Muscle layer of colon (tissue), 2 donors: ENCODE results near the gene KCNG3.

Source experiments
- H3K27ac ChIP-seq: one replicate; pipeline ENCODE4 v1.7.0; 2013; ENCODE audit warnings: low read depth, mild to moderate bottlenecking, low read length, moderate library complexity
- H3K27me3 ChIP-seq, 2 donors: one replicate each; pipeline ENCODE4 v1.7.0; 2013; ENCODE audit warnings: low read length in 2 of 2, mild to moderate bottlenecking in 2 of 2; ENCODE audit not compliant: insufficient read depth in 2 of 2, control insufficient read depth in 1 of 2
- H3K36me3 ChIP-seq: one replicate; pipeline ENCODE4 v1.7.0; 2013; ENCODE audit warnings: mild to moderate bottlenecking, low read length; ENCODE audit not compliant: insufficient read depth
- H3K4me1 ChIP-seq: one replicate; pipeline ENCODE4 v1.7.0; 2013; ENCODE audit warnings: mild to moderate bottlenecking, low read length; ENCODE audit not compliant: insufficient read depth
- H3K4me3 ChIP-seq, 2 donors: one replicate each; pipeline ENCODE4 v1.7.0; 2013; ENCODE audit warnings: low read length in 2 of 2, low read depth in 1 of 2, mild to moderate bottlenecking in 1 of 2, moderate library complexity in 1 of 2
- H3K9ac ChIP-seq: one replicate; pipeline ENCODE4 v1.7.0; 2013; ENCODE audit warnings: low read length
- H3K9me3 ChIP-seq: one replicate; pipeline ENCODE4 v1.7.0; 2013; ENCODE audit warnings: mild to moderate bottlenecking, low read length
- donor health status: abdominal sarcoma.
- donor health status: Adenocarcinoma of cecum.

Gene KCNG3

DNA sequence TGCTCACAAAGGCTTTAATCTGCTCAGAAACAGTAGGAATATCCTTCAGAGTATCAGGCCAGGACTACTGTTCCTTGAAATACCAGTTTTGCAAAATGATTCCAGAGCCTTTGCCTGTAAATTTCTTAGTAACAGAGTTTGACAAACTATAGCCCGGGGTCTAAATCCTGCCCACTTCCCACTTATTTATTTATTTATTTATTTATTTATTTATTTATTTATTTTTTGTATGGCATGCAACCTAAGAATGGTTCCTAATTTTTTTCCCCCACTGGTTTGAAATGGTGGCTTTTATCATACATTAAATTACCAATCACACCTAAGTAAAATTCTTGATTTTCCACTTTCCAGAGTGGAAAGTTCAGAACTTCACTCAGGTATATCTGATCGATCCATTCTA lies 45.6 kb downstream of the KCNG3 start:
- Histone ChIP-seq H3K4me3 (no peak overlapping the region), H3K36me3 (no peaks in the 10 kb centered on the region), H3K4me1 (no peaks in the 10 kb centered on the region), H3K9ac (no peak overlapping the region), H3K27me3 (no peaks in the 10 kb centered on the region), H3K27ac (no peak overlapping the region), H3K9me3 (no peaks in the 10 kb centered on the region)

- H3K36me3 ChIP-seq = no peaks in the 10 kb centered on the region
- H3K9me3 ChIP-seq = no peaks in the 10 kb centered on the region
- no peaks in the 10 kb centered on the region for H3K4me1 ChIP-seq
- H3K9ac ChIP-seq = no peak overlapping the region
- H3K27ac ChIP-seq = no peak overlapping the region
- no peak overlapping the region for H3K4me3 ChIP-seq
- no peaks in the 10 kb centered on the region for H3K27me3 ChIP-seq
These were observed 47.1 kb downstream of the KCNG3 start for GRCh38 chr2:42446503-42447271.

DNA sequence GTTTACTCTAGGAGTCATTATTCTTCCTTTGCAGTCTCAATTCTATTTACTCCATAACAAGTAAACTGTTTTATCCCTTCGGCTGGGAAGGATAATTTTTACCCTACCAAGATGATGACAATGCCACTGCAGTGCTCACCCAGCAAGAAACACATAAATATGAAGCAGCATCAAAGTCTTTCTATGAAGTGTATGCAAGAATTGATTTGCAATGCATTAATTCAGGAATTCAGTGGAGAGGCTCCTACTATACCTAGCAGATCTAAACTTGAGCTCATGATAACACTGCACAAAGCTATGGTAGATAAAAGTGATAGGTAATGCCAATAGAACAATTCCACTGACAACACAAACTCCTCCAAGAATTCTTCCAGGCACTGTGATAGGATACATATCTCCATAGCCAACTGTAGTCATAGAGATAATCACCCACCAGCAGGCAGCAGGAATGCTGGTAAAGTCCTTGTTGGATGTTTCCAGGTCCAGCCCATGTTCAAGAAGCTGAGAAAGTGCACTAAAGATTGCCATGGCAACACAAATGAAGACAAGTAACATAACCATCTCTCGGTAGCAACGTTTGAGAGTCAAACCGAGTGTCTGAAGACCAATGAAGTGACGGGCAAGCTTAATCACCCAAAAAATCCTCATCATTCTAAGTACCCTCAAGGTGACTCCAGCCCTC lies 49.9 kb downstream of the KCNG3 start:
- no peak overlapping the region for H3K9ac ChIP-seq
- H3K9me3 ChIP-seq = no peaks in the 10 kb centered on the region
- H3K4me1 ChIP-seq = no peaks in the 10 kb centered on the region
- no peaks in the 10 kb centered on the region for H3K36me3 ChIP-seq
- H3K27ac ChIP-seq = no peak overlapping the region
- no peak overlapping the region for H3K4me3 ChIP-seq
- H3K27me3 ChIP-seq = no peaks in the 10 kb centered on the region

DNA sequence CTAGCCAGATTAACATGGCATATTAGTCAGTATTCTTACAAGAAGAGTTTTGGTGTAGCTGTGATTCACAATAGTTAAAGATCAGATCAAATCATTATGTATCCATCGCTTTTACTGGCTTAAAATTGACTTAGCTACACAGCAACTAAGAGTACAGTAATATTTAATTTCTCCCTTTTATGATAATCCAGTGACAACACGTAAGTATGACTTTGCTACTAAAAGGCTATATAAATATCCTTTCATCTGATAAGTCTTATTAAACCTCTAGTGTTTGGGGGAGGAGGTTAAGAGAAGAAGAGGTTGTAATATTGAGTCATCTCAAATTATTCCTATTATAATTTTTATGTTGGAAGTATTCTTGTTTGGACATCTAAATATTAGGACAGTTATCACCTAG lies 51.0 kb downstream of the KCNG3 start:
- no peaks in the 10 kb centered on the region for H3K4me1 ChIP-seq
- no peaks in the 10 kb centered on the region for H3K27me3 ChIP-seq

DNA sequence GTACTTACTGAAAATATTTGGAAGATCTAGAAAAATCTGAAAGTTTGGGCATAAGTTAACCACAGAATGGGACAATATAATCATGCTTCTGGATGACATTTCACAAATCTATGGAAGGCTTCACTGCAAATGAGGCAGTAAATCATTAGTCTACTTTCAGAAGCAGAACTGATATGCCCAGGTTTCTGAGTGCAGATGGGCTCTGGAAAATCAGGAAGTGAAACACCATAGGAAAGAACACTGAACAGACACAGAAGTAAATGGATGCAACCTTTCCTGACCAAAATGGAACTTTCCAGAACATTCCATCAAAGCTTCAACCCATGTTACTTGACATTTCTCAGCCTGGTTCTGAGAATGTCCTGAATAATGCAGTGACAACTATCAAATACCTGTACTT lies 55.1 kb downstream of the KCNG3 start:
- no peak overlapping the region for H3K4me3 ChIP-seq
- H3K9ac ChIP-seq = no peak overlapping the region
- no peaks in the 10 kb centered on the region for H3K4me1 ChIP-seq
- no peak overlapping the region for H3K27ac ChIP-seq
- H3K36me3 ChIP-seq = no peaks in the 10 kb centered on the region
- no peaks in the 10 kb centered on the region for H3K27me3 ChIP-seq
- no peaks in the 10 kb centered on the region for H3K9me3 ChIP-seq

More for the DNA sequence above, 51.0 kb downstream of the KCNG3 start:
- Histone ChIP-seq H3K9ac (no peak overlapping the region), H3K9me3 (no peaks in the 10 kb centered on the region), H3K27ac (no peak overlapping the region), H3K4me3 (no peak overlapping the region), H3K36me3 (no peaks in the 10 kb centered on the region)

GRCh38 chr2:42436370-42436769 lies 57.4 kb downstream of the KCNG3 start:
- no peaks in the 10 kb centered on the region for H3K36me3 ChIP-seq
- no peaks in the 10 kb centered on the region for H3K4me1 ChIP-seq
- H3K9me3 ChIP-seq = no peaks in the 10 kb centered on the region
- no peaks in the 10 kb centered on the region for H3K27me3 ChIP-seq
- no peak overlapping the region for H3K27ac ChIP-seq
- no peak overlapping the region for H3K4me3 ChIP-seq
- H3K9ac ChIP-seq = no peak overlapping the region

- Histone ChIP-seq H3K4me3 (no peak overlapping the region), H3K9me3 (no peaks in the 10 kb centered on the region), H3K9ac (no peak overlapping the region), H3K27me3 (no peaks in the 10 kb centered on the region), H3K4me1 (no peaks in the 10 kb centered on the region), H3K27ac (no peak overlapping the region), H3K36me3 (no peaks in the 10 kb centered on the region)
These were observed 58.2 kb downstream of the KCNG3 start for GRCh38 chr2:42435628-42436027.

- H3K9ac ChIP-seq = no peak overlapping the region
- H3K27me3 ChIP-seq = no peaks in the 10 kb centered on the region
- no peaks in the 10 kb centered on the region for H3K36me3 ChIP-seq
- H3K4me1 ChIP-seq = no peaks in the 10 kb centered on the region
- no peak overlapping the region for H3K27ac ChIP-seq
- no peaks in the 10 kb centered on the region for H3K9me3 ChIP-seq
- H3K4me3 ChIP-seq = no peak overlapping the region
These were observed 63.6 kb downstream of the KCNG3 start for GRCh38 chr2:42430188-42430587.

- H3K4me3 ChIP-seq = no peak overlapping the region
- H3K27me3 ChIP-seq = no peaks in the 10 kb centered on the region
- H3K4me1 ChIP-seq = no peaks in the 10 kb centered on the region
- H3K9me3 ChIP-seq = no peaks in the 10 kb centered on the region
- no peak overlapping the region for H3K27ac ChIP-seq
- H3K36me3 ChIP-seq = no peaks in the 10 kb centered on the region
- H3K9ac ChIP-seq = no peak overlapping the region
These were observed 64.4 kb downstream of the KCNG3 start for GRCh38 chr2:42429352-42429751.

GRCh38 chr2:42425697-42426096 lies 68.1 kb downstream of the KCNG3 start:
- Histone ChIP-seq H3K9ac (no peak overlapping the region), H3K4me3 (no peak overlapping the region), H3K9me3 (no peaks in the 10 kb centered on the region), H3K36me3 (no peaks in the 10 kb centered on the region), H3K27ac (no peak overlapping the region), H3K4me1 (no peaks in the 10 kb centered on the region), H3K27me3 (no peaks in the 10 kb centered on the region)

DNA sequence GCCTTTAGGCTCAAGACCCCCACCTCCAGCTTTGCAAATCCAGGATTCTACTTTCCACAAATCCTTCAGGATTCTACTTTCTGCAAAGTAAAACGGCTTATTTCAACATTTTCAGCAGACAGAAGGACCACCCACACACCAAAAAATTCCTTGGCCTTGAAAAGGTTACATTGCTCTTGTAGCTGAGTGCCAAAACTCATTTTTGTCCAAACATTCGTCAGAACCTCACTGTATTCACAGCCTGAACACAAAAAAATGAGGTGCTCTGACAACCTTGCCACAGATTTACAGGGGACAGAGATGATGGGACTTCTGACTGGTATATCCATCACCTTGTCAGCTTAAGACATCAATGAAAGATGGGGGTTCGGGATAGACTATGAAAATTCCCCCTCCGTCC lies 69.7 kb downstream of the KCNG3 start:
- no peak overlapping the region for H3K4me3 ChIP-seq
- no peak overlapping the region for H3K9ac ChIP-seq
- no peaks in the 10 kb centered on the region for H3K27me3 ChIP-seq
- no peaks in the 10 kb centered on the region for H3K9me3 ChIP-seq
- H3K4me1 ChIP-seq = no peaks in the 10 kb centered on the region
- H3K27ac ChIP-seq = no peak overlapping the region
- H3K36me3 ChIP-seq = no peaks in the 10 kb centered on the region
